HCT116 (cell line): ENCODE measurements around the gene RC3H2. TPM values are rescaled to one million over a fixed set of nuclear protein-coding genes. Genes with fewer than 3 reads are reported as not detected.

ENCODE experiments used
- ATAC-seq: fragments of 200-7000 bp; cut with Tn5 transposase; 2 replicates; pipeline ENCODE4 v1.9.1; 2020; ENCODE audit warnings: mild to moderate bottlenecking, moderate library complexity
- BruUV-seq: library from RNA; stranded (reverse); fragments of 400-500 nt; replicated peaks from 2 replicates; lab custom pipeline; 2021; lab: Mats Ljungman, UMichigan
- CTCF ChIA-PET: fragments of 300-600 bp; sonication (Branson Sonifier 250); formaldehyde crosslinking; loops from one replicate; lab custom pipeline; 2021; ENCODE audit warnings: antibody characterized with exemption; lab: Charles Lee
- POLR2A ChIA-PET: fragments of 300-600, 350-600 bp; sonication (Branson Sonifier 250); formaldehyde crosslinking; loops from one replicate; lab custom pipeline; 2021; ENCODE audit warnings: antibody characterized with exemption; lab: Charles Lee
- RAD21 ChIA-PET, 2 experiments: fragments of 300-600 bp; sonication (Branson Sonifier 250); formaldehyde crosslinking; loops; one replicate each; lab custom pipeline; 2023; ENCODE audit warnings: low total read pairs in 2 of 2; ENCODE audit not compliant: uncharacterized antibody in 2 of 2, unreplicated experiment in 2 of 2, low non-redundant PET in 1 of 2; lab: Charles Lee
- DNase-seq: peaks from one replicate; pipeline ENCODE4 v3.0.0-alpha.2; 2010; ENCODE audit warnings: low read depth, low spot score
- H2AFZ ChIP-seq: fragments of 200-600 bp; shearing (Covaris generic), sonication (generic); 2 replicates; pipeline ENCODE4 v1.6.1; 2017; ENCODE audit warnings: low read depth, mixed run types, mixed read lengths, antibody characterized with exemption, low read length; ENCODE audit not compliant: poor library complexity, severe bottlenecking
- H3K27ac ChIP-seq: 2 replicates; pipeline ENCODE4 v1.5.1; 2012; ENCODE audit warnings: low read depth, low read length
- H3K27me3 ChIP-seq: fragments of 200-600 bp; sonication (generic); 2 replicates; pipeline ENCODE4 v1.6.1; 2016; ENCODE audit warnings: mixed run types, low read length, mixed read lengths; ENCODE audit not compliant: insufficient read depth
- H3K36me3 ChIP-seq, 2 experiments: fragments of 200-500 bp in 1 of 2; fragments of 200-600 bp in 1 of 2; sonication (Bioruptor generic) in 1 of 2; sonication (generic) in 1 of 2; 2 replicates each; pipeline versions ENCODE4 v1.5.1 to v1.6.1; 2014 to 2016; ENCODE audit warnings: low read length in 2 of 2, inconsistent platforms in 1 of 2, mixed read lengths in 1 of 2, mixed run types in 1 of 2; ENCODE audit not compliant: insufficient read depth in 2 of 2, control insufficient read depth in 1 of 2
- H3K4me1 ChIP-seq, 2 experiments: fragments of 200-600 bp in 1 of 2; sonication (generic) in 1 of 2; 2 replicates each; pipeline versions ENCODE4 v1.5.1 to v1.6.1; 2012 to 2017; ENCODE audit warnings: low read length in 2 of 2, inconsistent platforms in 1 of 2, mild to moderate bottlenecking in 1 of 2, mixed read lengths in 1 of 2, mixed run types in 1 of 2, moderate library complexity in 1 of 2; ENCODE audit not compliant: insufficient read depth in 2 of 2, control insufficient read depth in 1 of 2
- H3K4me2 ChIP-seq: fragments of 200-600 bp; sonication (generic); 2 replicates; pipeline ENCODE4 v1.6.1; 2017; ENCODE audit warnings: mixed run types, low read length, mixed read lengths
- H3K4me3 ChIP-seq, 2 experiments: fragments of 200-600 bp in 1 of 2; sonication (generic) in 1 of 2; replicated peaks in 1 of 2; 2 replicates each; pipeline ENCODE4 v1.5.1; 2011 to 2016; ENCODE audit warnings: low read length in 2 of 2, control low read depth in 1 of 2, low read depth in 1 of 2, mild to moderate bottlenecking in 1 of 2, mixed read lengths in 1 of 2, mixed run types in 1 of 2
- H3K79me2 ChIP-seq: fragments of 200-600 bp; sonication (generic); 2 replicates; pipeline ENCODE4 v1.6.1; 2017; ENCODE audit warnings: mild to moderate bottlenecking, mixed run types, low read length, moderate library complexity, mixed read lengths; ENCODE audit not compliant: insufficient read depth
- H3K9ac ChIP-seq: fragments of 200-600 bp; sonication (generic); 2 replicates; pipeline ENCODE4 v1.6.1; 2016; ENCODE audit warnings: low read length, mixed read lengths
- H3K9me2 ChIP-seq: fragments of 200-600 bp; sonication (generic), shearing (Covaris generic); 2 replicates; pipeline ENCODE4 v1.6.1; 2017; ENCODE audit warnings: mixed run types, mild to moderate bottlenecking, moderate library complexity; ENCODE audit not compliant: insufficient read depth
- H3K9me3 ChIP-seq, 2 experiments: fragments of 200-500 bp in 1 of 2; fragments of 200-600 bp in 1 of 2; sonication (Bioruptor generic) in 1 of 2; sonication (generic) in 1 of 2; 2 replicates each; pipeline ENCODE4 v1.6.1; 2014 to 2017; ENCODE audit warnings: low read length in 2 of 2, mixed read lengths in 2 of 2, inconsistent platforms in 1 of 2, low read depth in 1 of 2, mild to moderate bottlenecking in 1 of 2, mixed run types in 1 of 2, moderate library complexity in 1 of 2; ENCODE audit not compliant: control insufficient read depth in 1 of 2, insufficient read depth in 1 of 2
- H4K20me1 ChIP-seq: fragments of 200-600 bp; sonication (generic), shearing (Covaris generic); 2 replicates; pipeline ENCODE4 v1.6.1; 2017; ENCODE audit warnings: mixed run types, mild to moderate bottlenecking, moderate library complexity; ENCODE audit not compliant: insufficient read depth
- ATF3 ChIP-seq: IDR thresholded peaks from 2 replicates; pipeline ENCODE4 v1.6.1; 2012
- CBX3 ChIP-seq: IDR thresholded peaks from 2 replicates; pipeline ENCODE4 v1.6.1; 2012; ENCODE audit warnings: low read depth
- CEBPB ChIP-seq: IDR thresholded peaks from 2 replicates; pipeline ENCODE4 v1.6.1; 2012; ENCODE audit warnings: low read depth
- CTCF ChIP-seq, 3 experiments: fragments of 200-600 bp in 1 of 3; sonication (generic) in 1 of 3; IDR thresholded peaks in 2 of 3; conservative IDR thresholded peaks in 1 of 3; 2 replicates each; pipeline ENCODE4 v1.5.1; 2012 to 2017; ENCODE audit warnings: low read depth in 2 of 3, low read length in 2 of 3, antibody characterized with exemption in 1 of 3, borderline replicate concordance in 1 of 3, control low read depth in 1 of 3, mild to moderate bottlenecking in 1 of 3, mixed read lengths in 1 of 3, mixed run types in 1 of 3, moderate library complexity in 1 of 3; ENCODE audit not compliant: insufficient read depth in 1 of 3
- EZH2 ChIP-seq: fragments of 200-600 bp; sonication (generic); IDR thresholded peaks from 2 replicates; pipeline ENCODE4 v1.6.1; 2017; ENCODE audit warnings: antibody characterized with exemption, mixed run types
- FOSL1 ChIP-seq: IDR thresholded peaks from 2 replicates; pipeline ENCODE4 v1.6.1; 2012; ENCODE audit warnings: low read depth
- JUND ChIP-seq: IDR thresholded peaks from 2 replicates; pipeline ENCODE4 v1.6.1; 2012
- MAX ChIP-seq: IDR thresholded peaks from 2 replicates; pipeline ENCODE4 v1.6.1; 2012
- POLR2A ChIP-seq: IDR thresholded peaks from 2 replicates; pipeline ENCODE4 v1.7.0; 2011; ENCODE audit warnings: borderline replicate concordance; ENCODE audit not compliant: insufficient read depth, insufficient read length; ENCODE audit errors: extremely low read depth
- POLR2AphosphoS5 ChIP-seq: IDR thresholded peaks from 2 replicates; pipeline ENCODE4 v1.6.1; 2011; ENCODE audit warnings: mild to moderate bottlenecking, low read depth, low read length, moderate library complexity
- RAD21 ChIP-seq: IDR thresholded peaks from 2 replicates; pipeline ENCODE4 v1.6.1; 2012; ENCODE audit warnings: low read depth, mild to moderate bottlenecking
- REST ChIP-seq: IDR thresholded peaks from 2 replicates; pipeline ENCODE4 v1.6.1; 2012; ENCODE audit warnings: low read depth
- SIN3A ChIP-seq: IDR thresholded peaks from 2 replicates; pipeline ENCODE4 v1.6.1; 2012; ENCODE audit warnings: low read depth
- SP1 ChIP-seq: IDR thresholded peaks from 2 replicates; pipeline ENCODE4 v1.6.1; 2012; ENCODE audit warnings: low read depth
- SRF ChIP-seq: IDR thresholded peaks from 2 replicates; pipeline ENCODE4 v1.6.1; 2012; ENCODE audit warnings: low read depth
- TCF7L2 ChIP-seq: IDR thresholded peaks from 2 replicates; pipeline ENCODE4 v1.7.0; 2011; ENCODE audit warnings: borderline replicate concordance, inconsistent platforms; ENCODE audit not compliant: insufficient read depth, insufficient read length; ENCODE audit errors: extremely low read depth
- ZBTB33 ChIP-seq: IDR thresholded peaks from 2 replicates; pipeline ENCODE4 v1.6.1; 2011; ENCODE audit warnings: mild to moderate bottlenecking, low read length, moderate library complexity; ENCODE audit not compliant: insufficient replicate concordance; ENCODE audit errors: extremely low read depth
- ZFX ChIP-seq: fragments of 450-650 bp; IDR thresholded peaks from 2 replicates; pipeline ENCODE4 v1.6.1; 2017
- ZNF274 ChIP-seq: fragments of 200-500 bp; sonication (Bioruptor generic); IDR thresholded peaks from 2 replicates; pipeline ENCODE4 v1.6.1; 2014; ENCODE audit warnings: mild to moderate bottlenecking, low read depth, low read length, inconsistent platforms
- intact Hi-C: fragments of 100-400 bp; cut with micrococcal nuclease; formaldehyde crosslinking; loops from 2 replicates; pipeline ENCODE4 v1.10.0; 2022
- total RNA-seq: library from RNA; stranded (reverse); gene quantifications from one replicate; pipeline ENCODE4 v1.2.1, GENCODE V29; 2021; ENCODE audit not compliant: unreplicated experiment

The RC3H2 gene
- total RNA-seq, 1 experiment from 2014 or later = 53.8 TPM

- BruUV-seq = no TSS peak
- H3K9me2 ChIP-seq = no peaks in the 10 kb centered on the region
- H3K9me3 ChIP-seq = peaks cover 0 to 3% of the 10 kb centered on the region in 2 experiments; a peak in 1 of 4 replicates
- CTCF ChIA-PET = interaction anchor here (1.0 to 2.9 kb wide), 6 partner anchors 311 to 711 kb away, joined by 3 to 23 read pairs (median 8); no protein-coding TSS in a partner anchor
- H3K27me3 ChIP-seq = no peaks in the 10 kb centered on the region
- H3K36me3 ChIP-seq = no peaks in the 10 kb centered on the region
- ATAC-seq (peak; percentile 96), DNase-seq (peak; percentile 61)
- H2AFZ ChIP-seq = no peak overlapping the region
- RAD21 ChIA-PET = interaction anchor here in 1 of 2 experiments (0.7 kb wide), 1 partner anchor 61 kb away, joined by 4 read pairs; no protein-coding TSS in a partner anchor
- POLR2A ChIA-PET = no interaction called here
- peaks cover 1 to 6% of the 10 kb centered on the region in 2 experiments; a peak in 3 of 4 replicates for H3K4me1 ChIP-seq
- H3K4me2 ChIP-seq = no peak overlapping the region
- H3K9ac ChIP-seq = no peak overlapping the region
- intact Hi-C loops = loop anchor here (1.0 to 5.0 kb wide), 5 partner anchors 345 to 711 kb away; no protein-coding TSS in a partner anchor
- H4K20me1 ChIP-seq = no peaks in the 10 kb centered on the region
- no peak overlapping the region for H3K4me3 ChIP-seq
- no peak overlapping the region for H3K27ac ChIP-seq
- no peaks in the 10 kb centered on the region for H3K79me2 ChIP-seq
- TF ChIP-seq CTCF (IDR thresholded peaks at IDR 0.05 in 2 of 3, conservative IDR thresholded peaks at IDR 0.05 in 1 of 3; ENCODE audit: borderline replicate concordance in 1 of 3, insufficient read depth in 1 of 3, low read depth in 2 of 3, low read length in 2 of 3) (peak; percentile 54 to 89 (median 85)), EZH2 (no peak), SIN3A (no peak), SP1 (0 out of 2 replicates have a peak, but pooled peaks have one; percentile 9), RAD21 (peak; percentile 97), CBX3 (no peak), POLR2A (no peak), REST (no peak), POLR2AphosphoS5 (no peak), FOSL1 (no peak), ZFX (no peak), ZNF274 (no peak), SRF (no peak), JUND (no peak), MAX (no peak), TCF7L2 (no peak), ATF3 (no peak), ZBTB33 (no peak), CEBPB (no peak)
These were observed 94.7 kb downstream of the RC3H2 start for GRCh38 chr9:122810306-122810946.
